Measurements from ENCODE around the gene CETP. TPM values are rescaled to one million over a fixed set of nuclear protein-coding genes. Genes with fewer than 3 reads are reported as not detected.

CETP gene
- total RNA-seq, 1 donor from 2014 or later = 1.1 TPM

DNA sequence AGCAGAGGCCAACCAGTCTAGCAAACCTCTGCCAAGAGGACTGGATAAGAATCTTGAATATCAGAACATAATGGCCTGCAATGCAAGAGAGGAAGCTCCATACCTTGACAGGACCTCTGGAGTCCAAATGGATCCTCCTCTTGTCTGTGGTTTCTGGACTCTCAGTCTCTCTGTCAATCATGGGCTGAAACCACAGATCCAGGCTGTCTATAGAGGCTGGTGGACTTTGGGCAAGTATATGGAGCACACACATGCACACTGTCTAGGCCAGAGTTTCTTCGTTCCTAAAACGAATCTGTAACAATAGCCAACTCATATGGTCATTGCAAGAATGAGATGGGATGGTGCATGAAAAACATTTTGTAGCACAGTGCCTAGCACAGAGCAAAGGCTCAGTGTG, 65.3 kb downstream of the CETP start:
- Histone ChIP-seq H3K4me1 (no peaks in the 10 kb centered on the region), H3K27ac (no peak overlapping the region), H3K36me3 (peaks cover 23% of the 10 kb centered on the region), H3K9me3 (no peaks in the 10 kb centered on the region), H3K4me3 (no peak overlapping the region), H3K27me3 (ENCODE audit: low read depth) (no peaks in the 10 kb centered on the region)
- intact Hi-C loops (cut with DNase I) = no loop called here
- TF ChIP-seq, protein P1, sequence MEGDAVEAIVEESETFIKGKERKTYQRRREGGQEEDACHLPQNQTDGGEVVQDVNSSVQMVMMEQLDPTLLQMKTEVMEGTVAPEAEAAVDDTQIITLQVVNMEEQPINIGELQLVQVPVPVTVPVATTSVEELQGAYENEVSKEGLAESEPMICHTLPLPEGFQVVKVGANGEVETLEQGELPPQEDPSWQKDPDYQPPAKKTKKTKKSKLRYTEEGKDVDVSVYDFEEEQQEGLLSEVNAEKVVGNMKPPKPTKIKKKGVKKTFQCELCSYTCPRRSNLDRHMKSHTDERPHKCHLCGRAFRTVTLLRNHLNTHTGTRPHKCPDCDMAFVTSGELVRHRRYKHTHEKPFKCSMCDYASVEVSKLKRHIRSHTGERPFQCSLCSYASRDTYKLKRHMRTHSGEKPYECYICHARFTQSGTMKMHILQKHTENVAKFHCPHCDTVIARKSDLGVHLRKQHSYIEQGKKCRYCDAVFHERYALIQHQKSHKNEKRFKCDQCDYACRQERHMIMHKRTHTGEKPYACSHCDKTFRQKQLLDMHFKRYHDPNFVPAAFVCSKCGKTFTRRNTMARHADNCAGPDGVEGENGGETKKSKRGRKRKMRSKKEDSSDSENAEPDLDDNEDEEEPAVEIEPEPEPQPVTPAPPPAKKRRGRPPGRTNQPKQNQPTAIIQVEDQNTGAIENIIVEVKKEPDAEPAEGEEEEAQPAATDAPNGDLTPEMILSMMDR (IDR thresholded peaks at IDR 0.05) = no peak
- ATAC-seq (no peak), DNase-seq (no peak)

DNA sequence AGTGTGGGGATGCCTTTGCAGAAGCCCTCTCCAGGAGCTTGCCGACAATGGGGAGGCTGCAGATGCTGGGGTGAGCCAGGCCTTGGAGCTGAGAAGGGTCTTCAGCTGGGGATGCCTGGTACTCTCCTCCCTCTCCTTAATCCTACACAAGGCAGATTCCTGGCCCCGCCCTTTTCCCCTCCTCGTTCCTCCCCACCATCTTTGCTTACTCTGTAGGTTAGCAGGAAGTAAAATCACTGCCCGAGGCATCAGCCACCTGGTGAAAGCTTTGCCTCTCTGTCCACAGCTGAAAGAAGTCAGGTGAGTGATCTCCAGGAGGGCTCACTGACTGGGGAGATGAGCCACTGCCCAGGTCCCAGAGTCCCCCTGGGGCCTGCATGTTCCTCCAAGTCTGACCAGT, 66.3 kb downstream of the CETP start:
- intact Hi-C loops (cut with DNase I) = no loop called here

DNA sequence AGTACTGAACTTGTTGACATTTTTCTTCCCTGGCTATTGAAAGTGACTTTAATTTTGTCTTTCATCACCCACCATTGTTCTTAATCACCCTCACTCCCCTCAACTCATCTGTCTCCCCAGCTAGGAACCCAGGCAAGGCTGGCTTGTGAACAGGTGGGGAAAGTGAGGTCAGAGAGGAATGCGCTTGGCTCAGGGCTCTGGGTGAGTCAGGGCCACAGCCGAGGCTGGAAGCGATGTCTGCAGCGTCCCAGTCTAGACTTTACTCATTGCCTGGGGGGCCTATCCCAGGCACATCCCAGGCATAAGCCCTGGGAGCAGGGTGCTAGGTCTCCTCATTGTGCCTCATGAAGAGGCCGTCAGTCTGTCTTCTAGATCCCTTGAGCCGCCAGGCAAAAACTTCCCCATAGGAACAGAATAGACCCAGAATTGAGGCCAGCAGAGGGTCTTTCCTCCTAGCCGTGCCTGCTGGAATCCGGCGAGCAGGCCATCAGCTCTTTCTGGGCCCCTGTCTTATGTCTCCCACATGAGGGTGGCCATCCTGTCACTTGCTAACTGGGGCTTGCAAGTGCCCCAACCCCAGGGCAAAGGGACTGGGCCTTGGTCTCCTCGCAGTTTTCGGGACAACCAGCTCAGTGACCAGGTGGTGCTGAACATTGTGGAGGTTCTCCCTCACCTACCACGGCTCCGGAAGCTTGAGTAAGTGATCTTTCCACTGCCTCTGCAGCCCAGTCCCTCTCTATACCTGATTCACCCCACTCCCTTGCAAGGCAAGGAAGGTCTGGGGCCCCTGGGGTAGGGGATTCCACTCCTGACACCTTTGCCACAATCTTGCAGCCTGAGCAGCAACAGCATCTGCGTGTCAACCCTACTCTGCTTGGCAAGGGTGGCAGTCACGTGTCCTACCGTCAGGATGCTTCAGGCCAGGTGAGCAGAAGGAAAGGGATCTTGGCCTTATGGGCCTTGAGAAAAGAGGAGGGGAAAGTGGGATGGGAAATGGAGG, 67.7 kb downstream of the CETP start:
- DNase-seq = no peak
- TF ChIP-seq, protein P1 (IDR thresholded peaks at IDR 0.05) = no peak
- Histone ChIP-seq H3K27me3 (ENCODE audit: low read depth) (no peaks in the 10 kb centered on the region), H3K36me3 (peaks cover 20% of the 10 kb centered on the region), H3K9me3 (no peaks in the 10 kb centered on the region), H3K27ac (no peak overlapping the region), H3K4me1 (no peaks in the 10 kb centered on the region), H3K4me3 (no peak overlapping the region)
- intact Hi-C loops (cut with DNase I) = no loop called here
- ATAC-seq = no peak

More for the DNA sequence above, 66.3 kb downstream of the CETP start:
- no peaks in the 10 kb centered on the region for H3K27me3 ChIP-seq (ENCODE audit: low read depth)
- DNase-seq (no peak), ATAC-seq (no peak)
- peaks cover 16% of the 10 kb centered on the region for H3K36me3 ChIP-seq
- TF ChIP-seq, protein P1 (IDR thresholded peaks at IDR 0.05) = no peak
- no peak overlapping the region for H3K4me3 ChIP-seq
- no peaks in the 10 kb centered on the region for H3K9me3 ChIP-seq
- no peaks in the 10 kb centered on the region for H3K4me1 ChIP-seq
- H3K27ac ChIP-seq = no peak overlapping the region

DNA sequence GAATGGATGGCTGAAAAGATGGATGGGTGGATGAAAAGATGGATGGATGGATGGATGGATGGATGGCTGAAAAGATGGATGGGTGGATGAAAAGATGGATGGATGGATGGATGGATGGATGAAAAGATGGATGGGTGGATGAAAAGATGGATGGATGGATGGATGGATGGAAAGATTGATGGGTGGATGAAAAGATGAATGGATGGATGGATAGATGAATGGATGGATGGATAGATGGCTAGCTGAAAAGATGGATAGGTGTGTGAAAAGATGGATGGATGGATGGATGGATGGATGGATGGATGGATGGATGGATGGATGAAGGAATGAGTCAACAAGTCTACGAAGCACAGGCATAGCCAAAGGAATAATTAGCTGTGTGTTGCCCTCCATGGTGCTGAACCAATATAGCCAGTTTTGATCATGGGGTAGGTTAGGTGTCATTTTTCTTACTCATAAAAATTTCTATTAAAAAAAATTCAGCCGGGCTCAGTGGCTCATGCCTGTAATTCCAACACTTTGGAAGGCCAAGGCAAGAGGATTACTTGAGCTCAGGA, 68.7 kb downstream of the CETP start:
- peaks cover 28% of the 10 kb centered on the region for H3K36me3 ChIP-seq
- no peak overlapping the region for H3K4me3 ChIP-seq
- H3K4me1 ChIP-seq = no peaks in the 10 kb centered on the region
- no peaks in the 10 kb centered on the region for H3K9me3 ChIP-seq
- H3K27ac ChIP-seq = no peak overlapping the region
- intact Hi-C loops (cut with DNase I) = no loop called here
- ATAC-seq (no peak), DNase-seq (no peak)
- no peaks in the 10 kb centered on the region for H3K27me3 ChIP-seq (ENCODE audit: low read depth)
- TF ChIP-seq, protein P1 (IDR thresholded peaks at IDR 0.05) = no peak

DNA sequence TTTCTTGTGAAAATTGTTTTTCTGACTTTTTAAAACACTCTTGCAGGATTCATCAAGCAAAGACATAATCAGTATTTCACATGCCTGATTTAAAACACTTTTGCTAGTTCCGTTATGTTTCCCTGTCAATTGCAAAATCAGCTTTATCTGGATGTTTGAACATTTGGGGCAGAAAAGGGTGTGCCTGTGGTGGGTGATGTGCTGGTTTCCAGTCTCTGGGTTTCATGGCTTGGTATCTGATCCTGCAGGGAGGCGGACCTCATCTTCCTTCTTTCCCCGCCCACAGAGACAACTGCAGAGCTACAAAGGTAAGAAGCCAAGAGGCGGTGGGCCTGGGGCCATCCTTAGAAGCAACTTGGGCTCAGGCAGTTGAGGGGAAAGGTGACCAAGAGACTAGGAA, 69.4 kb downstream of the CETP start:
- no peaks in the 10 kb centered on the region for H3K27me3 ChIP-seq (ENCODE audit: low read depth)
- no peaks in the 10 kb centered on the region for H3K9me3 ChIP-seq
- H3K27ac ChIP-seq = no peak overlapping the region
- TF ChIP-seq, protein P1 (IDR thresholded peaks at IDR 0.05) = no peak
- DNase-seq (no peak), ATAC-seq (no peak)
- H3K4me3 ChIP-seq = no peak overlapping the region
- intact Hi-C loops (cut with DNase I) = no loop called here
- no peaks in the 10 kb centered on the region for H3K4me1 ChIP-seq
- H3K36me3 ChIP-seq = peaks cover 28% of the 10 kb centered on the region

Measured in lower lobe of right lung (tissue), 2 donors.